GM21526 (cell line): ENCODE results near the gene DAGLA.
"Not testable (repeated sequence)": the region's sequence is repeated elsewhere in the genome, so short reads cannot be mapped to it uniquely, and the experiment has no call there.

Source experiments
- ATAC-seq: cut with Tn5 transposase; IDR thresholded peaks from one replicate; pipeline ENCODE4 v1.9.1; 2021; ENCODE audit warnings: moderate library complexity; ENCODE audit not compliant: unreplicated experiment, low FRiP score

Gene DAGLA

GRCh38 chr11:61679893-61680621 lies at the start of gene DAGLA:
Gene DAGLA (plus strand): TSS chr11:61680391. CDS start chr11:61720156, 39,765 bp downstream.
- peak; percentile 67 for ATAC-seq

- no peak for ATAC-seq
These were observed 48.1 kb upstream of the DAGLA start for GRCh38 chr11:61632096-61632495.

GRCh38 chr11:61635304-61635703 lies 44.9 kb upstream of the DAGLA start:
- ATAC-seq = no peak

GRCh38 chr11:61635787-61636186 lies 44.4 kb upstream of the DAGLA start:
- ATAC-seq = no peak

- ATAC-seq = no peak
These were observed 43.5 kb upstream of the DAGLA start for GRCh38 chr11:61636676-61637075.

GRCh38 chr11:61637277-61637676 lies 42.9 kb upstream of the DAGLA start:
- no peak for ATAC-seq

- ATAC-seq = no peak
These were observed 40.3 kb upstream of the DAGLA start for GRCh38 chr11:61639816-61640443.

- no peak for ATAC-seq
These were observed 38.0 kb upstream of the DAGLA start for GRCh38 chr11:61642162-61642561.

GRCh38 chr11:61645179-61645868 lies 34.9 kb upstream of the DAGLA start:
- ATAC-seq = no peak

GRCh38 chr11:61647529-61647928 lies 32.7 kb upstream of the DAGLA start:
- ATAC-seq = no peak

- no peak for ATAC-seq
These were observed 29.2 kb upstream of the DAGLA start for GRCh38 chr11:61650781-61651571.

- no peak for ATAC-seq
These were observed 28.1 kb upstream of the DAGLA start for GRCh38 chr11:61652135-61652534.

GRCh38 chr11:61654397-61654829 lies 25.8 kb upstream of the DAGLA start:
- no peak for ATAC-seq

GRCh38 chr11:61655266-61656159 lies 24.7 kb upstream of the DAGLA start:
- not testable (repeated sequence) for ATAC-seq

GRCh38 chr11:61656347-61657077 lies 23.7 kb upstream of the DAGLA start:
- no peak for ATAC-seq

- ATAC-seq = no peak
These were observed 22.5 kb upstream of the DAGLA start for GRCh38 chr11:61657566-61658290.

GRCh38 chr11:61659413-61660196 lies 20.6 kb upstream of the DAGLA start:
- ATAC-seq = no peak

- ATAC-seq = not testable (repeated sequence)
These were observed 19.2 kb upstream of the DAGLA start for GRCh38 chr11:61660997-61661396.
